Measurements from ENCODE around the gene CLMP. TPM values are rescaled to one million over a fixed set of nuclear protein-coding genes. Genes with fewer than 3 reads are reported as not detected.

The CLMP gene, protein sequence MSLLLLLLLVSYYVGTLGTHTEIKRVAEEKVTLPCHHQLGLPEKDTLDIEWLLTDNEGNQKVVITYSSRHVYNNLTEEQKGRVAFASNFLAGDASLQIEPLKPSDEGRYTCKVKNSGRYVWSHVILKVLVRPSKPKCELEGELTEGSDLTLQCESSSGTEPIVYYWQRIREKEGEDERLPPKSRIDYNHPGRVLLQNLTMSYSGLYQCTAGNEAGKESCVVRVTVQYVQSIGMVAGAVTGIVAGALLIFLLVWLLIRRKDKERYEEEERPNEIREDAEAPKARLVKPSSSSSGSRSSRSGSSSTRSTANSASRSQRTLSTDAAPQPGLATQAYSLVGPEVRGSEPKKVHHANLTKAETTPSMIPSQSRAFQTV
- total RNA-seq (2014; rRNA removed; shearing (Covaris generic)) (18.4 and 22.2 TPM in 2 replicates), polyA plus RNA-seq (2016; fragmentation: Nextera tagmentation; extraction: Ambion mirVana) (7.1 and 8.4 TPM in 2 replicates)
- long read RNA-seq, full-length matches to known transcripts, result 4 of 9 reads
- long read RNA-seq, partial matches to known transcripts, result 1 of 9 reads
- long read RNA-seq, other reads (novel, unspliced or antisense), result 4 of 9 reads

GRCh38 chr11:123195188-123196059 is at the start of gene CLMP:
Gene CLMP (minus strand): TSS chr11:123195248. CDS start chr11:123194940, 308 bp downstream.
- H3K27me3 ChIP-seq (ENCODE audit: insufficient read depth), result peaks cover 21% of the 10 kb centered on the region
- H3K9me3 Mint-ChIP-seq, result no peaks in the 10 kb centered on the region
- H2AFZ ChIP-seq, result peak within 1 kb of the TSS; percentile 88
- H3K36me3 ChIP-seq (ENCODE audit: insufficient read depth), result no peaks in the 10 kb centered on the region
- H3K79me2 ChIP-seq (replicated peaks; ENCODE audit: insufficient read depth), result peaks cover 32% of the 10 kb centered on the region
- peak; percentile 47 for ATAC-seq
- peak within 1 kb of the TSS; percentile 83 for H3K4me3 Mint-ChIP-seq
- H3K4me3 ChIP-seq, result peak within 1 kb of the TSS; percentile 82
- peak within 1 kb of the TSS; percentile 46 for H3K27ac Mint-ChIP-seq
- peak within 1 kb of the TSS; percentile 90 for H3K4me2 ChIP-seq
- no peak; the same call in 1 of the 2 replicates for TF ChIP-seq POLR2AphosphoS5 (IDR thresholded peaks at IDR 0.05; ENCODE audit: low read depth)
- no peak for TF ChIP-seq STAT1 (IDR thresholded peaks at IDR 0.05; ENCODE audit: unreplicated experiment)
- peak; percentile 28 for TF ChIP-seq EZH2 (IDR thresholded peaks at IDR 0.05; ENCODE audit: low read depth, unreplicated experiment)
- DNase-seq (ENCODE audit: low spot score), result peak; percentile 86
- H3K27me3 Mint-ChIP-seq (ENCODE audit: insufficient read depth, low read depth, poor library complexity), result peaks cover 22% of the 10 kb centered on the region
- no peaks in the 10 kb centered on the region for H3K9me2 ChIP-seq (ENCODE audit: insufficient read depth)
- H3K4me1 Mint-ChIP-seq, result peaks cover 47% of the 10 kb centered on the region
- H3K27ac ChIP-seq (ENCODE audit: low read depth), result peak within 1 kb of the TSS; percentile 77
- no peaks in the 10 kb centered on the region for H3F3A ChIP-seq (replicated peaks; ENCODE audit: low read depth)
- H3K36me3 Mint-ChIP-seq (ENCODE audit: low read depth), result peaks cover 5% of the 10 kb centered on the region
- no peaks in the 10 kb centered on the region for H4K20me1 ChIP-seq (replicated peaks; ENCODE audit: insufficient read depth)
- H3K4me1 ChIP-seq (ENCODE audit: insufficient read depth), result peaks cover 51% of the 10 kb centered on the region

DNA sequence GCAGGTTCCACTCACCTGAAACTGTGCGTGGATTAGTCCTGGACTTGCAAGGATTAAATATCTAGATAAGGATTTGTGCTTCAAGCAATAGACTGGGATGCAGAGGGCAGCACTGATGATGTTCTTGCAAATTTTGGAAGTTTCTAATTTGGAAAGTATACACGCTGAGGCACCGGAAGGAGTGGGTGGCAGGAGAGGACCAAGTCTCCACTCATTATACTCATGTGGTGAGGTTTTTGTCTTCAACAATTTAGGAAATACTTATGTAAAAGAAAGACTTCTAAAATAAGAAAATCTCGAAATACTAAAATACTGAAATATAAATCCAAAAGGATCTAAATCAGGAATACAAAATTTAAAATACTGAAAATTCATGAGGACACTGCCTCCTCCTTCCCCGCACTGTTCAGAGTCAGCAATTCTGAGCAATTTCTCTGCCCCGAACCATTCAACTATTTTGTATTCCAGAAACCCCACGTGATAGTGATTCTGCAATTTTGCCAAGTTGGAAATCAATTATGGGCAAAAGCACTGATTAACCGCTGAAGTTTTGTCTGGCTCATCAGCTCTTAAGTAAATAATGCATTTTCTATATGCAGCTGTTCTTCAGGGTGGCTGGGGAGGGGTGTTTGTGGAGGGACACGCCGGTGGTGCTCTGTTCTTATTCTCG is 47.0 kb upstream of the CLMP start:
- H3K4me3 Mint-ChIP-seq, result no peak overlapping the region
- peaks cover 2% of the 10 kb centered on the region for H3K27me3 Mint-ChIP-seq (ENCODE audit: insufficient read depth, low read depth, poor library complexity)
- H3K27ac ChIP-seq (ENCODE audit: low read depth), result no peak overlapping the region
- TF ChIP-seq EZH2phosphoT487 (IDR thresholded peaks at IDR 0.05; ENCODE audit: unreplicated experiment) (no peak), JUNB (IDR thresholded peaks at IDR 0.05; ENCODE audit: unreplicated experiment) (no peak), EZH2 (IDR thresholded peaks at IDR 0.05; ENCODE audit: low read depth, unreplicated experiment) (no peak), POLR2AphosphoS5 (IDR thresholded peaks at IDR 0.05; ENCODE audit: low read depth) (no peak), STAT1 (IDR thresholded peaks at IDR 0.05; ENCODE audit: unreplicated experiment) (no peak)
- TF ChIP-seq, protein P1, sequence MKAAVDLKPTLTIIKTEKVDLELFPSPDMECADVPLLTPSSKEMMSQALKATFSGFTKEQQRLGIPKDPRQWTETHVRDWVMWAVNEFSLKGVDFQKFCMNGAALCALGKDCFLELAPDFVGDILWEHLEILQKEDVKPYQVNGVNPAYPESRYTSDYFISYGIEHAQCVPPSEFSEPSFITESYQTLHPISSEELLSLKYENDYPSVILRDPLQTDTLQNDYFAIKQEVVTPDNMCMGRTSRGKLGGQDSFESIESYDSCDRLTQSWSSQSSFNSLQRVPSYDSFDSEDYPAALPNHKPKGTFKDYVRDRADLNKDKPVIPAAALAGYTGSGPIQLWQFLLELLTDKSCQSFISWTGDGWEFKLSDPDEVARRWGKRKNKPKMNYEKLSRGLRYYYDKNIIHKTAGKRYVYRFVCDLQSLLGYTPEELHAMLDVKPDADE (IDR thresholded peaks at IDR 0.05), result no peak
- TF ChIP-seq, protein P2, sequence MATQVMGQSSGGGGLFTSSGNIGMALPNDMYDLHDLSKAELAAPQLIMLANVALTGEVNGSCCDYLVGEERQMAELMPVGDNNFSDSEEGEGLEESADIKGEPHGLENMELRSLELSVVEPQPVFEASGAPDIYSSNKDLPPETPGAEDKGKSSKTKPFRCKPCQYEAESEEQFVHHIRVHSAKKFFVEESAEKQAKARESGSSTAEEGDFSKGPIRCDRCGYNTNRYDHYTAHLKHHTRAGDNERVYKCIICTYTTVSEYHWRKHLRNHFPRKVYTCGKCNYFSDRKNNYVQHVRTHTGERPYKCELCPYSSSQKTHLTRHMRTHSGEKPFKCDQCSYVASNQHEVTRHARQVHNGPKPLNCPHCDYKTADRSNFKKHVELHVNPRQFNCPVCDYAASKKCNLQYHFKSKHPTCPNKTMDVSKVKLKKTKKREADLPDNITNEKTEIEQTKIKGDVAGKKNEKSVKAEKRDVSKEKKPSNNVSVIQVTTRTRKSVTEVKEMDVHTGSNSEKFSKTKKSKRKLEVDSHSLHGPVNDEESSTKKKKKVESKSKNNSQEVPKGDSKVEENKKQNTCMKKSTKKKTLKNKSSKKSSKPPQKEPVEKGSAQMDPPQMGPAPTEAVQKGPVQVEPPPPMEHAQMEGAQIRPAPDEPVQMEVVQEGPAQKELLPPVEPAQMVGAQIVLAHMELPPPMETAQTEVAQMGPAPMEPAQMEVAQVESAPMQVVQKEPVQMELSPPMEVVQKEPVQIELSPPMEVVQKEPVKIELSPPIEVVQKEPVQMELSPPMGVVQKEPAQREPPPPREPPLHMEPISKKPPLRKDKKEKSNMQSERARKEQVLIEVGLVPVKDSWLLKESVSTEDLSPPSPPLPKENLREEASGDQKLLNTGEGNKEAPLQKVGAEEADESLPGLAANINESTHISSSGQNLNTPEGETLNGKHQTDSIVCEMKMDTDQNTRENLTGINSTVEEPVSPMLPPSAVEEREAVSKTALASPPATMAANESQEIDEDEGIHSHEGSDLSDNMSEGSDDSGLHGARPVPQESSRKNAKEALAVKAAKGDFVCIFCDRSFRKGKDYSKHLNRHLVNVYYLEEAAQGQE (IDR thresholded peaks at IDR 0.05; ENCODE audit: unreplicated experiment), result no peak

More for the DNA sequence above, 47.0 kb upstream of the CLMP start:
- Histone ChIP-seq H3F3A (replicated peaks; ENCODE audit: low read depth) (no peaks in the 10 kb centered on the region), H3K36me3 (ENCODE audit: insufficient read depth) (no peaks in the 10 kb centered on the region), H3K4me3 (no peak overlapping the region), H3K27me3 (ENCODE audit: insufficient read depth) (no peaks in the 10 kb centered on the region), H3K4me1 (ENCODE audit: insufficient read depth) (peaks cover 15% of the 10 kb centered on the region), H3K79me2 (replicated peaks; ENCODE audit: insufficient read depth) (no peaks in the 10 kb centered on the region), H3K4me2 (no peak overlapping the region), H4K20me1 (replicated peaks; ENCODE audit: insufficient read depth) (no peaks in the 10 kb centered on the region), H3K9me2 (ENCODE audit: insufficient read depth) (peaks cover 11% of the 10 kb centered on the region; the same call in 1 of the 2 replicates), H2AFZ (no peak overlapping the region)
- H3K4me1 Mint-ChIP-seq, result peaks cover 17% of the 10 kb centered on the region
- H3K36me3 Mint-ChIP-seq (ENCODE audit: low read depth), result no peaks in the 10 kb centered on the region
- DNase-seq (ENCODE audit: low spot score) (no peak), ATAC-seq (no peak)
- H3K27ac Mint-ChIP-seq, result no peak overlapping the region
- no peaks in the 10 kb centered on the region for H3K9me3 Mint-ChIP-seq
